ENCODE data around the gene MAP2K6.

MAP2K6 gene

GRCh38 chr17:69414408-69415274 is at the start of gene MAP2K6:
TSS of gene MAP2K6 (plus strand) at chr17:69414697. CDS start at chr17:69414985, 288 bp downstream.
- peak; percentile 74 to 78 for DNase-seq

DNA sequence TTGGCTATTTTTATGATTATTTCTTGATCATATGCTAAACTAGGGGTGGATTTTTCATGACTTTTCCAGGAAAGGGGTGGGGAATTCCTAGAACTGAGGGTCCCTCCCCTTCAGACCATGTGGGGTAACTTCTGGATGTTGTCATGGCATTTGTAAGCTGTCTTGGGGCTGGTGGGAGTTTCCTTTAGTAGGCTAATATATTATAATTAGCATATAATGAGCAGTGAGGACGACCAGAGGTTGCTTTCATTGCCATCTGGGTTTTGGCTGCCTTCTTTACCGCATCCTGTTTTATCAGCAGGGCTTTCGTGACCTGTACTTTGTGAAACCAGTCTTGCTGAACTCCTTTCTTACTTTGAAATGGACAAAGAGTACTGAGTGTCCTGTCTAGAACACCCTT is 47.2 kb upstream of the MAP2K6 start:
- no peak for DNase-seq

DNA sequence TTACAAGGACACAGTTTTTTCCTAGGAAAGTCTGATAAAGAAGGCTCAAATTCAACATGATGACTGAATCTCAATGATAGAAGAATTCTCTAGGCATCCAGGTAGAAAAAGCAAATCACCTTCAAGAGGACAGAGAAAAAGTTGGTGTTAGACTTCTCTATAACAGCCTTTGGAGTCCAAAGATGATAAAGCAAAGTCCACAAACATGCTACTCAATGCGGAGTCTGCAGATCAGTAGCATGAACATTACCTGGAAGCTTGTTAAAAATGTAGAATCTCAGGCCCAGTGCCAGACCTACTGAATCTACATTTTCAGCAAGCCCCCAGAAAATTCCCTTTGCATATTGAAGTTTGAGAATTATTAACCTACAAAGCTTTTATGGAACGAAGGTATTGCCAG is 41.4 kb upstream of the MAP2K6 start:
- DNase-seq = no peak

DNA sequence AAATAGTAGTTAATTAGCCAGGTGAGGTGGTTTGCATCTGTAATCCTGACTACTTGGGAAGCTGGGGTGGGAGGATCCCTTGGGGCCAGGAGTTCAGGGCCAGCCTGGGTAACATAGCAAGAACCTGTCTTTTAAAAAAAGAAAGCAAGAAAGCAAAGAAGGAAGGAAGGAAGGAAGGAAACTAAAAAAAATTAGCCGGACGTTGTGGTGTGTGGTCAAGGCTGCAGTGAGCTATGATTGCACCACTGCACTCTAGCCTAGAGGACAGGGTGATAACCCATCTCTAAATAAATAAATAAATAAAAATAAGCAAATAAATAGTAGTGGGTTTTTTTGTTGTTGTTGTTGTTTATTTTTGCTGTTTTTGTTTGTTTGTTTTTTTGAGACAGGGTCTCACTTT is 39.3 kb upstream of the MAP2K6 start:
- no peak for DNase-seq

GRCh38 chr17:69388822-69389442 is 25.6 kb upstream of the MAP2K6 start:
- DNase-seq = no peak

GRCh38 chr17:69390795-69391501 is 23.5 kb upstream of the MAP2K6 start:
- no peak for DNase-seq

GRCh38 chr17:69401251-69401650 is 13.2 kb upstream of the MAP2K6 start:
- DNase-seq = no peak

GRCh38 chr17:69402052-69402451 is 12.4 kb upstream of the MAP2K6 start:
- no peak for DNase-seq

GRCh38 chr17:69404399-69404798 is 10.1 kb upstream of the MAP2K6 start:
- DNase-seq = no peak

GRCh38 chr17:69405096-69405495 is 9.4 kb upstream of the MAP2K6 start:
- no peak for DNase-seq

GRCh38 chr17:69406941-69407340 is 7.6 kb upstream of the MAP2K6 start:
- DNase-seq = no peak

DNA sequence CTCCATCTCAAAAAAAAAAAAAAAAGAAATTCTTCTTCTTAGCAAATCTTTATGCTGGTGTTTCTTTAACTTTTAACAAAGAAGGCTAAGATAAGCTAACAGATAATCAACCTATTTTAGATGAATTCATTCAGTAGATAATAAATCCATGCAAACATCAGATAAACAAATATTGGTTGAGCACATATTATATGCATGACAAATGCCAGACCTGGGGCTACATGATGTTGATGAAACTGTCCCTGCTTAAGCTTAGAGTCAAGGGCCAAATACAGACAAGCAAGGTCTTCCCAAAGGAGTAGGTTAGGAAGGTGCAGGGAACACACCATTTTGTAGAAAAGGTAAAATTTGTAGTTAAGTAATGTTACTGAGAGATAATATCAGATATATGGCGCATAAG is 6.7 kb upstream of the MAP2K6 start:
- no peak for DNase-seq

DNA sequence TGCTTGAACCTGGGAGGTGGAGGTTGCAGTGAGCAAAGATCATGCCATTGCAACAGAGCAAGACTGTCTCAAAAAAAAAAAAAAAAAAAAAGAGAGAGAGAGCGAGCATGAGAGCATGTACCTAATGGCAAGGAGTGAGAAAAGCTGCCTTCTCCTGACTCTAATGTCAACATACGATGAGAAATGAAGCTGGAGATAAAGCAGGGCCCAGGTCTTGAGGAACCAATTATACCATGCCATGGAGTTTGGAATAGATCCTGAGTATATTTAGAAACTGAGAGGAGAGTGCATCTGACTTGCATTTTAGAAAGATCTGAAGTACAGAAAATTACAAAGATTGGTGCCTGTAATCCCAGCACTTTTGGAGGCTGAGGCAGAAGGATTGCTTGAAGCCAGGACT is 3.8 kb upstream of the MAP2K6 start:
- DNase-seq = no peak

DNA sequence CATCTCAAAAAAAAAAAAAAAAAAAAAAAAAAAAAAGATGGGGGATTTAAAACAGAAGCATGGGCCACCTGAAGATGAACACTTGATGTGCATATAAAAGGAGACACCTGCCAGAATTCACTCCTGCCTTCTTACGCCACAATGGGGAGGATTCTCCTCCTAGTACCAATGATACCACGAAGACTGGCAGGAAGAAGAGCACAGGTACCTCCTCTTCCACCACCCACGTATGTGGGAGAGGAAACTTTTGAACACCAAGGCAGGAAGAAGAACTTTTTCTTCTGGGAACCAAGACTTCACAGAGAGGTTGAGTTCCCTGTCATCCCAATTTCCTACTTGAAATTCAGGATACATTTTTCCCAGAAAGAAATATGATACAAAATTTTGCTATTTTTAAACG is 2.7 kb upstream of the MAP2K6 start:
- no peak for DNase-seq

- no peak for DNase-seq
Observed at GRCh38 chr17:69412251-69412671, 2.2 kb upstream of the MAP2K6 start.

DNA sequence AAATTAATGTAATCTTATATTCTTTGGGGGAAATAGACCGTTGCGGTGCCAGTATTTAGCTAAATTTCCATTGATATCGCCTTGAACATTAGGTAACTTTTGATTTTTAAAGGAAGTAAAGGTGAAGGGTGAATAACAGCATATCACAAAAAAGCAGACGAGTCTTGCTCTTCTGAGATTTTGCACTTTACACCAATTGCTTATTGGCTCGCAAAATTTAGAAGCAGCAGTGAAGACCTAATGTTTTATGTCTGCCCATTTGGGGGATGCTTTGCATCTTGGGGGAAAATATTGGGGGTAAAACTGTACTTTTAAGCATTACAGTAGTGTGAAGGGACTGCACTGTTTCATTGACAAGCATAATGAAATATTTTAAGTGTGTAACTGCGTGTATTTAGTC is 934 bp downstream of the MAP2K6 start:
- no peak for DNase-seq

DNA sequence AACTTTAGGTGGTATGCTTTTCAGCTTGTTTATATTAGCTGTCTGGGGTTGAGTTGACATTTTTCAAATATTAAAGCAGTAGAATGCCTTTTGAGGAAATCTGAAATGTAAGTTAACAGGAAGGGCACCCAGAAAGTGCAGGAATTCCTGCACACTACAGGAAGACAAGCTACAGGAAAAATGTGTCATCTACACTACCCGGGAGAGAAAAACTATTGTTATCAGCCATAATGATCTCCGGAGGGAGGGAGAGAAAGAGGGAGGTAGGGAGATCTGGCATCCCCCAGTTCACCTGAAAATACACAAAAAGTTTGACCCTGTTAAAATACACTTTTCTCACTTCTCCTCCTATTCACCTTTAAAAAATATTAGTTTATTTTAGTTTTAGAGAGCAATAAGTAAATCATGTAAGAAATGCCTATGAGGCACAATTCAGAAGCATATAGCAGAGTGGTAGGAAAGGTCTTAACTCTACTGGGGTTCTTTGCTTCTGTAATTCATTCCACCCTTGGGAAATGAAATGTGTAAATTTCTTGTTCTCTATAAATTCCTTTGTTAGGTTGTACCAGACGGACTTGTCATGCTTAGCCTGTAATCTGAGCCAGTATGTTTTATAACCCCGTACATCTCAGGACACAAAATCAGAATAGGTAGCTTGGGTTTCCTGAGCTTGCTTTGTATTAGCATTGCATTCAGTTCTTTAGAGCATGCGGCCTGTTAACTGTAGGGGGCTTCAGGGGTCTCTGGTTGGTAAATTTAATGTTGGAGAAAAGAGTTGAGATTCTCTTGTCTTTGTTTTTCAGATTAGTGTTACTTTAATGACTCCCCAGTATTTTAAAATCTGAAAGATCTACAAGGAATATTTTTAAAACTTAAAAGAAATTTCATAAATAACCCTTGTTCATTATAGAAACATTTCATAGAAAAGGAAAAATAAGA is 3.3 kb downstream of the MAP2K6 start:
- no peak for DNase-seq

- DNase-seq = no peak
Observed at GRCh38 chr17:69418535-69418934, 4.0 kb downstream of the MAP2K6 start.

DNA sequence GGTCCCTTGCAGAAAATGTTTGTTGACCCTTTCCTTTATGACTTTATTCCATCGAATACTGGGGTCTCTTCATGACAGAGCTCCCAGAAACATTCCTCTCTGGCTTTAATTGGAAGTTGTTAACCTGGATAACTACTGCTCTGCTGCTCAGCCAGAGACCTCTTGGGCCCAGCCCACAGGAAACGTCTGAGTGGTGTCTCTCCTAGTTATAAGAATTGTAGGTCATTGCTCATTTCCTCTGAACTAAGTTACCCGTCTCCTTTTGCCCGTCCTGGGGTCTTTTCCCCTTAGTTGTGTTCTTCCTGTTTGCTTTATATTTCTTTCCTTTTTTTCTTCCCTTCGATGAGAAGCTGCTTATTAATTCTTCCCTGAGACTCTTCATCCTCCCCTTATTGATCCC is 9.0 kb downstream of the MAP2K6 start:
- no peak for DNase-seq

DNA sequence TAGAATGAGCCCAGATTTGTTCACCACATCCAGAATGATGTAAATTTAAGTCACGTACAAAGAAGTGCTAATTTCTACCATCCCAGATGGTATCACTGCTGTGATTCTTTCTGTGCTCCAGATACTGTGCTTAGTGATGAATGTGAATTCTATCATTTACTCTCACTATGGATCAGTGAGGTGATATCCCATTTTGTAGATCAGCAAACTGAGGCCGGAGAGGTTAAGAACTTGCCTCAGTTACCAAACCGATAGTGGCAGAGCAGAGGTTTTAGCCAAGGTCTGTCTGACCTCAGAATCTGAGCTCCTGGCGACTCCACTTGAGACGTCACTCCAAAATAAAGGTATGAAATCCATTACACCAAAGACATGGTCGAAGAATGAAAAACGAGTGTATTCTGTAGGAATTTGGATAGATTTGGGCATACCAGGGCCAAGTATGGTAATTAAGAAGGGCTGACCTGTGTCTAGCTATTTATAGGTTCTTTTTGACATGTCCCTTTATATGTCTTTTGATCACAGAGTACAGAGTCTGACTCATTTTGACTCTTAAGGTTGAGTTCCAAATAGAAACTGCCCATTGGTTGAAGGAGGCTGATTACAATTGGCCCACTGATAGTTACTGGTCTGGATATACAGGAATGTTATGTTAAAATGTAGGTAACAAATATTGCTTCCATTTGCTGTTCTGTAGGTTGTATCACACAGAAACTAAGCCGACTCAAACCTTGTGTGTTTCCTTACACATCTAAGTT is 10.0 kb downstream of the MAP2K6 start:
- no peak for DNase-seq

- no peak for DNase-seq
Observed at GRCh38 chr17:69425978-69426377, 11.5 kb downstream of the MAP2K6 start.
